Dermis microvascular lymphatic vessel endothelial cell (primary cell): Measurements from ENCODE around the gene DSCAML1. TPM values are rescaled to one million over a fixed set of nuclear protein-coding genes. Genes with fewer than 3 reads are reported as not detected.

Experiments
- DNase-seq, 2 donors: peaks; one replicate each; pipeline versions ENCODE4 v3.0.0 to v3.0.0-alpha.2; 2010; ENCODE audit warnings: low read depth in 2 of 2
- total RNA-seq: library from RNA; depleted of rRNA; stranded (reverse); fragments of >200 nt; gene quantifications from 2 replicates; pipeline ENCODE4 v1.2.1, GENCODE V29; 2014

Gene DSCAML1
- total RNA-seq, 1 donor from 2014 or later = not detected

- no peak for DNase-seq
These were observed 182.3 kb downstream of the DSCAML1 start for GRCh38 chr11:117614728-117615127.

- DNase-seq = no peak
These were observed 183.5 kb downstream of the DSCAML1 start for GRCh38 chr11:117613521-117613920.

GRCh38 chr11:117612177-117612576 lies 184.8 kb downstream of the DSCAML1 start:
- DNase-seq = no peak

- peak in 1 of 2 donors; percentile 10 for DNase-seq
These were observed 186.1 kb downstream of the DSCAML1 start for GRCh38 chr11:117610901-117611300.

- DNase-seq = peak in 1 of 2 donors; percentile 43
These were observed 187.0 kb downstream of the DSCAML1 start for GRCh38 chr11:117610045-117610444.

- DNase-seq = no peak
These were observed 189.6 kb downstream of the DSCAML1 start for GRCh38 chr11:117607449-117607848.

GRCh38 chr11:117606790-117607189 lies 190.2 kb downstream of the DSCAML1 start:
- DNase-seq = no peak

GRCh38 chr11:117606211-117606610 lies 190.8 kb downstream of the DSCAML1 start:
- DNase-seq = no peak

- no peak for DNase-seq
These were observed 191.7 kb downstream of the DSCAML1 start for GRCh38 chr11:117605331-117605730.

- no peak for DNase-seq
These were observed 192.6 kb downstream of the DSCAML1 start for GRCh38 chr11:117604336-117604995.

- DNase-seq = no peak
These were observed 193.1 kb downstream of the DSCAML1 start for GRCh38 chr11:117603932-117604331.

GRCh38 chr11:117601006-117601708 lies 195.9 kb downstream of the DSCAML1 start:
- no peak for DNase-seq

- DNase-seq = no peak
These were observed 196.7 kb downstream of the DSCAML1 start for GRCh38 chr11:117600234-117600783.

- DNase-seq = peak; percentile 21 to 61
These were observed 199.9 kb downstream of the DSCAML1 start for GRCh38 chr11:117597071-117597470.

GRCh38 chr11:117595440-117595839 lies 201.6 kb downstream of the DSCAML1 start:
- no peak for DNase-seq

GRCh38 chr11:117594721-117595120 lies 202.3 kb downstream of the DSCAML1 start:
- no peak for DNase-seq

- no peak for DNase-seq
These were observed 204.0 kb downstream of the DSCAML1 start for GRCh38 chr11:117593065-117593464.

GRCh38 chr11:117591316-117592039 lies 205.5 kb downstream of the DSCAML1 start:
- no peak for DNase-seq

- no peak for DNase-seq
These were observed 208.0 kb downstream of the DSCAML1 start for GRCh38 chr11:117589063-117589462.

- no peak for DNase-seq
These were observed 208.7 kb downstream of the DSCAML1 start for GRCh38 chr11:117588166-117588810.

GRCh38 chr11:117587416-117587815 lies 209.6 kb downstream of the DSCAML1 start:
- no peak for DNase-seq

GRCh38 chr11:117586392-117586791 lies 210.6 kb downstream of the DSCAML1 start:
- no peak for DNase-seq
